ENCODE results near the gene KLHL6. TPM values are rescaled to one million over a fixed set of nuclear protein-coding genes. Genes with fewer than 3 reads are reported as not detected.
"Not testable (repeated sequence)": the region's sequence is repeated elsewhere in the genome, so short reads cannot be mapped to it uniquely, and the experiment has no call there.

The KLHL6 gene
- total RNA-seq, 1 donor from 2014 or later = 46.1 TPM

DNA sequence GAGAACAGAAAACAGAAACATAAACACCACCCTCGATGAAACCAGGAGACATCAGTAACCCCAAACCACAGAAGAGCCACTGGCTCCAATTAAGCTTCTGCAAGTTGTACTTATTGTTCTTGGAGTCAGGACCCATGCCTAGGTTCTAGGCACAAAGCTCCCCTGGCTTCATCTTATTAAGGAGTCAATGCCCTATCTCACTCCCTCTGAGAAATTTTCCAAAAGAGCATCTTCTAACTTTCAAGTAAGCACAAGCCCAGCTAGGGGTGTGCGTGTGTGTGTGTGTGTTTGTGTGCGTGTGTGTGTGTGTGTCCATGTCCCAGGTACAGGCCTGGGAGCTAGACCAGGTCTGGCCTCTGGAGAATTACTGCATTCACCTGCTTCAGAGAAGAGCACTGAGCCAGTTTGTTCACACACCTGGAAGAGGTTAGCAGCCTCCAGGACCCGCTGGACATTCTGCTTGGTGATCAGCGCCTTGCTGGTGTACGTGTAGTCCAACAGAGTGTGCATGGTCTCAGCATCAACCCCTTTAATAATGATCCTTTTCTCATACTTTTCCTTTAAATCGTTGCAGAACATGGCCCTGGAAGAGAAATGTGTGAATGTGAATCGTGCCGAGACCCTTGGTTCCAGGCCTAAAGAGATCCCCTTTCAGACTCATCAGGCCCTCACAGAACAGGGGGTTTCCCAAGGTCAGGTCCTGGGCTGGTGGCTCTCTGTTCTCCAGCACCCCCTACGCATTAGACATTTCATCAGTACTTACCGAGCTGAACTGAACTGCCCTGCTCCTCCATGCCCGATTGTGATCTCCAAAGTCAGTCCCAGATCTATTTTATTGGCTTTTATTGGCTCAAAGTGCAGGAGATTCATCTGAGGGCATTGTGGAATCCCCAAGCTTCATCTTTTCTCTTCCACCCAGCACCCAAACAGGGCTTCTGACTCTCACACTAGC is 27.8 kb downstream of the KLHL6 start:
- TF ChIP-seq, protein P1, sequence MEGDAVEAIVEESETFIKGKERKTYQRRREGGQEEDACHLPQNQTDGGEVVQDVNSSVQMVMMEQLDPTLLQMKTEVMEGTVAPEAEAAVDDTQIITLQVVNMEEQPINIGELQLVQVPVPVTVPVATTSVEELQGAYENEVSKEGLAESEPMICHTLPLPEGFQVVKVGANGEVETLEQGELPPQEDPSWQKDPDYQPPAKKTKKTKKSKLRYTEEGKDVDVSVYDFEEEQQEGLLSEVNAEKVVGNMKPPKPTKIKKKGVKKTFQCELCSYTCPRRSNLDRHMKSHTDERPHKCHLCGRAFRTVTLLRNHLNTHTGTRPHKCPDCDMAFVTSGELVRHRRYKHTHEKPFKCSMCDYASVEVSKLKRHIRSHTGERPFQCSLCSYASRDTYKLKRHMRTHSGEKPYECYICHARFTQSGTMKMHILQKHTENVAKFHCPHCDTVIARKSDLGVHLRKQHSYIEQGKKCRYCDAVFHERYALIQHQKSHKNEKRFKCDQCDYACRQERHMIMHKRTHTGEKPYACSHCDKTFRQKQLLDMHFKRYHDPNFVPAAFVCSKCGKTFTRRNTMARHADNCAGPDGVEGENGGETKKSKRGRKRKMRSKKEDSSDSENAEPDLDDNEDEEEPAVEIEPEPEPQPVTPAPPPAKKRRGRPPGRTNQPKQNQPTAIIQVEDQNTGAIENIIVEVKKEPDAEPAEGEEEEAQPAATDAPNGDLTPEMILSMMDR (IDR thresholded peaks at IDR 0.05; ENCODE audit: unreplicated experiment) = no peak
- peaks cover 7% of the 10 kb centered on the region for H3K27me3 Mint-ChIP-seq (ENCODE audit: unreplicated experiment)
- H3K4me3 Mint-ChIP-seq (ENCODE audit: unreplicated experiment) = peak overlapping the region; percentile 38
- peaks cover 67% of the 10 kb centered on the region for H3K36me3 Mint-ChIP-seq (ENCODE audit: low read depth, unreplicated experiment)
- peaks cover 42% of the 10 kb centered on the region for H3K4me1 Mint-ChIP-seq (ENCODE audit: unreplicated experiment)
- H3K27ac Mint-ChIP-seq (ENCODE audit: unreplicated experiment) = peak overlapping the region; percentile 38
- DNase-seq (ENCODE audit: low spot score) = no peak
- H3K9me3 Mint-ChIP-seq (ENCODE audit: unreplicated experiment) = no peaks in the 10 kb centered on the region

GRCh38 chr3:183526838-183527427 is 28.6 kb downstream of the KLHL6 start:
- Mint-ChIP-seq H3K36me3 (ENCODE audit: low read depth, unreplicated experiment) (peaks cover 60% of the 10 kb centered on the region), H3K4me3 (ENCODE audit: unreplicated experiment) (peak overlapping the region; percentile 38), H3K27ac (ENCODE audit: unreplicated experiment) (peak overlapping the region; percentile 38), H3K9me3 (ENCODE audit: unreplicated experiment) (no peaks in the 10 kb centered on the region), H3K4me1 (ENCODE audit: unreplicated experiment) (peaks cover 36% of the 10 kb centered on the region), H3K27me3 (ENCODE audit: unreplicated experiment) (peaks cover 4% of the 10 kb centered on the region)
- no peak for DNase-seq (ENCODE audit: low spot score)
- TF ChIP-seq, protein P1 (IDR thresholded peaks at IDR 0.05; ENCODE audit: unreplicated experiment) = no peak

- TF ChIP-seq, protein P1 (IDR thresholded peaks at IDR 0.05; ENCODE audit: unreplicated experiment) = no peak
- DNase-seq (ENCODE audit: low spot score) = no peak
- H3K9me3 Mint-ChIP-seq (ENCODE audit: unreplicated experiment) = no peaks in the 10 kb centered on the region
- H3K27ac Mint-ChIP-seq (ENCODE audit: unreplicated experiment) = no peak overlapping the region
- peak overlapping the region; percentile 12 for H3K4me3 Mint-ChIP-seq (ENCODE audit: unreplicated experiment)
- peaks cover 29% of the 10 kb centered on the region for H3K4me1 Mint-ChIP-seq (ENCODE audit: unreplicated experiment)
- H3K27me3 Mint-ChIP-seq (ENCODE audit: unreplicated experiment) = peaks cover 11% of the 10 kb centered on the region
- H3K36me3 Mint-ChIP-seq (ENCODE audit: low read depth, unreplicated experiment) = peaks cover 71% of the 10 kb centered on the region
These were observed 31.0 kb downstream of the KLHL6 start for GRCh38 chr3:183524476-183524875.

- H3K4me1 Mint-ChIP-seq (ENCODE audit: unreplicated experiment) = peaks cover 44% of the 10 kb centered on the region
- H3K4me3 Mint-ChIP-seq (ENCODE audit: unreplicated experiment) = peak overlapping the region; percentile 42
- H3K27me3 Mint-ChIP-seq (ENCODE audit: unreplicated experiment) = peaks cover 12% of the 10 kb centered on the region
- not testable (repeated sequence) for DNase-seq (ENCODE audit: low spot score); H3K27ac Mint-ChIP-seq (ENCODE audit: unreplicated experiment); H3K9me3 Mint-ChIP-seq (ENCODE audit: unreplicated experiment)
- peaks cover 60% of the 10 kb centered on the region for H3K36me3 Mint-ChIP-seq (ENCODE audit: low read depth, unreplicated experiment)
These were observed 34.6 kb downstream of the KLHL6 start for GRCh38 chr3:183520741-183521556.

DNA sequence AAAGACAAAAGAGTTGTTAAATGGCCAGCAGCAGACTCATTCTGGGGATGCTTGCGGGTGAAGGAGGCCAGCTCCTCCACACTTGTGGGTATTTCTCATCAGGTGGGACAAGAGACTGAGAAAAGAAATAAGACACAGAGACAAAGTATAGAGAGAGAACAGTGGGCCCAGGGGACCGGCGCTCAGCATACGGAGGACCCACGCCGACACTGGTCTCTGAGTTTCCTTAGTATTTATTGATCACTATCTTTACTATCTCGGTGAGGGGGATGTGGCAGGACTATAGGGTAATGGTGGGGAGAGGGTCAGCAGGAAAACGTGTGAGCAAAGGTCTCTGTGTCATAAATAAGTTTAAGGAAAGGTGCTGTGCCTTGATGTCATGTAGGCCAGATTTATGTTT is 35.2 kb downstream of the KLHL6 start:
- Mint-ChIP-seq H3K27me3 (ENCODE audit: unreplicated experiment) (peaks cover 12% of the 10 kb centered on the region), H3K4me1 (ENCODE audit: unreplicated experiment) (peaks cover 43% of the 10 kb centered on the region), H3K27ac (ENCODE audit: unreplicated experiment) (peak overlapping the region; percentile 17), H3K4me3 (ENCODE audit: unreplicated experiment) (peak overlapping the region; percentile 42), H3K36me3 (ENCODE audit: low read depth, unreplicated experiment) (peaks cover 61% of the 10 kb centered on the region)
- not testable (repeated sequence) for H3K9me3 Mint-ChIP-seq (ENCODE audit: unreplicated experiment); DNase-seq (ENCODE audit: low spot score)
